Left renal pelvis (tissue), 4 donors: ENCODE results near the gene USP14. TPM values are rescaled to one million over a fixed set of nuclear protein-coding genes. Genes with fewer than 3 reads are reported as not detected.
"Not testable (repeated sequence)": the region's sequence is repeated elsewhere in the genome, so short reads cannot be mapped to it uniquely, and the experiment has no call there.

Experiments used
- DNase-seq, 4 donors: peaks; one replicate each; pipeline ENCODE4 v3.0.0-alpha.2; 2013; ENCODE audit warnings: low read depth in 4 of 4, low spot score in 3 of 4
- polyA plus RNA-seq, 4 donors: library from polyadenylated mRNA; unstranded; fragments of 120-200 nt; gene quantifications; one replicate each; pipeline ENCODE4 v1.2.1, GENCODE V29; 2013; ENCODE audit not compliant: insufficient read length in 4 of 4

The USP14 gene
- polyA plus RNA-seq: 10 to 100 TPM; 55.1 to 70.7 (median 63.6) TPM

- DNase-seq: peak; percentile 87 to 93 (median 89)
Observed at GRCh38 chr18:158128-159036, at the start of gene USP14. TSS of gene USP14 (plus strand) at chr18:158557. CDS start at chr18:158699, 142 bp downstream.

- not testable (repeated sequence) for DNase-seq
Observed at GRCh38 chr18:108665-109063, 49.7 kb upstream of the USP14 start.

GRCh38 chr18:109130-109921 lies 49.0 kb upstream of the USP14 start:
- not testable (repeated sequence) for DNase-seq

GRCh38 chr18:109922-110261 lies 48.5 kb upstream of the USP14 start:
- DNase-seq: not testable (repeated sequence)

- DNase-seq: not testable (repeated sequence)
Observed at GRCh38 chr18:110351-111201, 47.8 kb upstream of the USP14 start.

GRCh38 chr18:111306-112014 lies 46.9 kb upstream of the USP14 start:
- DNase-seq: peak; percentile 30 to 55 (median 42)

- not testable (repeated sequence) for DNase-seq
Observed at GRCh38 chr18:112015-112733, 46.2 kb upstream of the USP14 start.

- not testable (repeated sequence) for DNase-seq
Observed at GRCh38 chr18:120539-121260, 37.7 kb upstream of the USP14 start.

GRCh38 chr18:135045-135444 lies 23.3 kb upstream of the USP14 start:
- DNase-seq: no peak

- DNase-seq: no peak
Observed at GRCh38 chr18:136433-136832, 21.9 kb upstream of the USP14 start.

GRCh38 chr18:137327-137726 lies 21.0 kb upstream of the USP14 start:
- no peak for DNase-seq

- no peak for DNase-seq
Observed at GRCh38 chr18:140670-141266, 17.6 kb upstream of the USP14 start.

GRCh38 chr18:142624-143296 lies 15.6 kb upstream of the USP14 start:
- not testable (repeated sequence) for DNase-seq

GRCh38 chr18:148841-149240 lies 9.5 kb upstream of the USP14 start:
- DNase-seq: no peak

GRCh38 chr18:154151-154550 lies 4.2 kb upstream of the USP14 start:
- DNase-seq: no peak

GRCh38 chr18:155688-156087 lies 2.7 kb upstream of the USP14 start:
- DNase-seq: no peak

- no peak for DNase-seq
Observed at GRCh38 chr18:156514-157230, 1.7 kb upstream of the USP14 start.
